ENCODE results near the gene TMEM101.
"Not testable (repeated sequence)": the region's sequence is repeated elsewhere in the genome, so short reads cannot be mapped to it uniquely, and the experiment has no call there.

GRCh38 chr17:43961292-43961691 lies 53.5 kb downstream of the TMEM101 start:
- not testable (repeated sequence) for TF ChIP-seq CTCF (IDR thresholded peaks at IDR 0.05); EZH2 (IDR thresholded peaks at IDR 0.05; ENCODE audit: borderline replicate concordance, insufficient read depth, low read depth, low read length, poor library complexity, severe bottlenecking)

Data from B cell (primary cell).